OCI-LY7 (cell line): ENCODE data around the gene BTBD6. TPM values are rescaled to one million over a fixed set of nuclear protein-coding genes. Genes with fewer than 3 reads are reported as not detected.
A peak's percentile ranks its signal among the peaks of the same experiment; 100 is the strongest.
"Not testable (repeated sequence)": the region's sequence is repeated elsewhere in the genome, so short reads cannot be mapped to it uniquely, and the experiment has no call there.

Experiments
- BruUV-seq: library from RNA; stranded (reverse); fragments of 400-500 nt; replicated peaks from 2 replicates; lab custom pipeline; 2021; lab: Mats Ljungman, UMichigan
- CTCF ChIA-PET: fragments of 300-600 bp; sonication (Branson Sonifier 250); formaldehyde crosslinking; loops from one replicate; lab custom pipeline; 2022; ENCODE audit warnings: antibody characterized with exemption; ENCODE audit not compliant: unreplicated experiment; lab: Charles Lee
- POLR2A ChIA-PET: fragments of 300-600 bp; sonication (Branson Sonifier 250); formaldehyde crosslinking; loops from one replicate; lab custom pipeline; 2022; ENCODE audit warnings: antibody characterized with exemption; lab: Charles Lee
- DNase-seq: peaks from one replicate; pipeline ENCODE4 v3.0.0-alpha.2; 2015; ENCODE audit warnings: low spot score
- H2AFZ ChIP-seq: fragments of 200-600 bp; sonication (generic), shearing (Covaris generic); 2 replicates; pipeline ENCODE4 v1.6.1; 2014; ENCODE audit warnings: mild to moderate bottlenecking, antibody characterized with exemption, low read length, moderate library complexity
- H3K27ac ChIP-seq: fragments of 200-600 bp; sonication (generic); 2 replicates; pipeline ENCODE4 v1.5.1; 2014; ENCODE audit warnings: mixed run types, low read depth, mild to moderate bottlenecking, moderate library complexity, low read length, inconsistent platforms; ENCODE audit not compliant: poor library complexity, severe bottlenecking
- H3K36me3 ChIP-seq: fragments of 200-600 bp; sonication (generic); 2 replicates; pipeline ENCODE4 v1.6.1; 2014; ENCODE audit warnings: mild to moderate bottlenecking, antibody characterized with exemption, low read length, moderate library complexity, mixed read lengths; ENCODE audit not compliant: insufficient read depth
- H3K4me1 ChIP-seq: fragments of 200-600 bp; sonication (generic); 2 replicates; pipeline ENCODE4 v1.5.1; 2014; ENCODE audit warnings: mild to moderate bottlenecking, low read length; ENCODE audit not compliant: insufficient read depth, poor library complexity, severe bottlenecking
- H3K4me2 ChIP-seq: fragments of 200-600 bp; sonication (generic); 2 replicates; pipeline ENCODE4 v1.6.1; 2014; ENCODE audit warnings: mild to moderate bottlenecking, low read length
- H3K4me3 ChIP-seq: fragments of 200-600 bp; sonication (generic); 2 replicates; pipeline ENCODE4 v1.5.1; 2014; ENCODE audit warnings: mild to moderate bottlenecking, low read depth, low read length; ENCODE audit not compliant: poor library complexity, severe bottlenecking
- H3K79me2 ChIP-seq: fragments of 200-600 bp; sonication (generic); 2 replicates; pipeline ENCODE4 v1.6.1; 2016; ENCODE audit warnings: low read depth, mild to moderate bottlenecking, low read length, moderate library complexity, mixed read lengths; ENCODE audit not compliant: insufficient read depth
- H3K9me2 ChIP-seq: fragments of 200-600 bp; sonication (generic); 2 replicates; pipeline ENCODE4 v1.6.1; 2016; ENCODE audit warnings: mild to moderate bottlenecking, low read length, mixed read lengths; ENCODE audit not compliant: insufficient read depth
- H3K9me3 ChIP-seq: fragments of 200-600 bp; sonication (generic); 2 replicates; pipeline ENCODE4 v1.6.1; 2014; ENCODE audit warnings: mild to moderate bottlenecking, mixed run types, low read length, mixed read lengths
- H4K20me1 ChIP-seq: fragments of 200-600 bp; sonication (generic); 2 replicates; pipeline ENCODE4 v1.6.1; 2014; ENCODE audit warnings: mild to moderate bottlenecking, antibody characterized with exemption, low read length, moderate library complexity, mixed read lengths; ENCODE audit not compliant: insufficient read depth
- CTCF ChIP-seq: fragments of 200-600 bp; sonication (generic); conservative IDR thresholded peaks from 2 replicates; pipeline ENCODE4 v1.5.1; 2014; ENCODE audit warnings: mild to moderate bottlenecking, antibody characterized with exemption, low read length, moderate library complexity, mixed read lengths
- EZH2phosphoT487 ChIP-seq: fragments of 200-600 bp; sonication (generic); IDR thresholded peaks from 2 replicates; pipeline ENCODE4 v1.6.1; 2018; ENCODE audit warnings: low read depth, borderline replicate concordance, mild to moderate bottlenecking, mixed run types, antibody characterized with exemption, low read length, moderate library complexity, mixed read lengths
- intact Hi-C: fragments of 100-400 bp; cut with micrococcal nuclease; formaldehyde crosslinking; loops from one replicate; pipeline ENCODE4 v1.10.0; 2022; ENCODE audit not compliant: unreplicated experiment
- total RNA-seq, 2 experiments: library from RNA; depleted of rRNA in 1 of 2; stranded (reverse); fragments of >200 nt in 1 of 2; shearing (Covaris generic) in 1 of 2; gene quantifications; 2 replicates each; pipeline ENCODE4 v1.2.3, GENCODE V29; 2014 to 2022

BTBD6 gene
- total RNA-seq, 2 experiments from 2014 or later, result 5.7 to 27.9 TPM

DNA sequence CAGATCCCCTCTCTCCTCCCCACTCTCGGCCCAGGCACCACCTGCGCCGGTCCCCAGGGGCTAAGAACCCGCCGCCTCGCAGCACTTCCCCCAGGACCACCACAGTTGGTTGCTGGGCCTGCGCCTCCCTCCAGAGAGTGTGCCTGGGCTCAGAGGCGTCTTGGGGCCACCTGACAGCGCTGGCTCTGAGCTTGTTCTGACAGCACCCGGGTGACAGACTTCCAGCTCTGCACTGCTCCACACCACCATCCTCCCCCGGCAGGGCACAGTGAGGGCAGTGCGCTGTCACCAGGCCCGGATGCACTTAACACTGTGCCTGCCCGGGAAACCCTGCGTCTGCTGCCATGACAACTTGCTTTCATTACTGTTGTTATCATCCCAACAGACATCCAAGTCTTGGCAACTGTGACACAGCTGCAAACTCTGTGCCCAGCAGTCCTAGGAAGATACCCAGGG lies 45.8 kb downstream of the BTBD6 start:
- H3K79me2 ChIP-seq, result peaks cover 6% of the 10 kb centered on the region; the same call in 1 of the 2 replicates
- POLR2A ChIA-PET, result interaction anchor here (0.6 to 1.5 kb wide), 2 partner anchors 114 to 212 kb away, joined by 3 read pairs; no protein-coding TSS in a partner anchor
- CTCF ChIA-PET, result no interaction called here
- H3K9me3 ChIP-seq, result peaks cover under 1% of the 10 kb centered on the region; the same call in 1 of the 2 replicates
- H3K4me2 ChIP-seq, result peak overlapping the region; percentile 48
- no TSS peak for BruUV-seq
- no peaks in the 10 kb centered on the region for H3K36me3 ChIP-seq
- peaks cover 16% of the 10 kb centered on the region for H3K4me1 ChIP-seq
- peak overlapping the region; percentile 15 for H3K27ac ChIP-seq
- intact Hi-C loops, result no loop called here
- no peak overlapping the region for H2AFZ ChIP-seq
- H4K20me1 ChIP-seq, result peaks cover 7% of the 10 kb centered on the region; the same call in 1 of the 2 replicates
- H3K4me3 ChIP-seq, result no peak overlapping the region
- H3K9me2 ChIP-seq, result no peaks in the 10 kb centered on the region
- DNase-seq, result peak; percentile 71
- TF ChIP-seq EZH2phosphoT487 (no peak), CTCF (no peak)

DNA sequence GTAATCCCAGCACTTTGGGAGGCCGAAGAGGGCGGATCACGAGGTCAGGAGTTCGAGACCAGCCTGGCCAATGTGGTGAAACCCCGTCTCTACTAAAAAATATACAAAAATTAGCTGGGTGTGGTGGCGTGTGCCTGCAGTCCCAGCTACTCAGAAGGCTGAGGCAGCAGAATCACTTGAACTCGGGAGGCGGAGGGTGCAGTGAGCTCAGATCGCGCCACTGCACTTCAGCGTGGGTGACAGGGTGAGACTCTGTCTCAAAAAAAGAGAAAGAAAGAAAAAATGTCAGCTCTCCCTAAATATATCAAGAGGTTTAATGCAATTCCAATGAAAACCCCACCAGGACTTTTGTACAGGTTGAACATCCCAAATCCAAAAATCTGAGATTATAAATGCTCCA lies 49.0 kb downstream of the BTBD6 start:
- POLR2A ChIA-PET, BruUV-seq, H3K9me3 ChIP-seq, H4K20me1 ChIP-seq, intact Hi-C loops, H2AFZ ChIP-seq, H3K36me3 ChIP-seq, H3K4me2 ChIP-seq, H3K4me3 ChIP-seq, H3K9me2 ChIP-seq, DNase-seq, CTCF ChIA-PET, H3K27ac ChIP-seq: not testable (repeated sequence)
- Histone ChIP-seq H3K79me2 (peaks cover 17% of the 10 kb centered on the region; the same call in 1 of the 2 replicates), H3K4me1 (peaks cover 30% of the 10 kb centered on the region)

DNA sequence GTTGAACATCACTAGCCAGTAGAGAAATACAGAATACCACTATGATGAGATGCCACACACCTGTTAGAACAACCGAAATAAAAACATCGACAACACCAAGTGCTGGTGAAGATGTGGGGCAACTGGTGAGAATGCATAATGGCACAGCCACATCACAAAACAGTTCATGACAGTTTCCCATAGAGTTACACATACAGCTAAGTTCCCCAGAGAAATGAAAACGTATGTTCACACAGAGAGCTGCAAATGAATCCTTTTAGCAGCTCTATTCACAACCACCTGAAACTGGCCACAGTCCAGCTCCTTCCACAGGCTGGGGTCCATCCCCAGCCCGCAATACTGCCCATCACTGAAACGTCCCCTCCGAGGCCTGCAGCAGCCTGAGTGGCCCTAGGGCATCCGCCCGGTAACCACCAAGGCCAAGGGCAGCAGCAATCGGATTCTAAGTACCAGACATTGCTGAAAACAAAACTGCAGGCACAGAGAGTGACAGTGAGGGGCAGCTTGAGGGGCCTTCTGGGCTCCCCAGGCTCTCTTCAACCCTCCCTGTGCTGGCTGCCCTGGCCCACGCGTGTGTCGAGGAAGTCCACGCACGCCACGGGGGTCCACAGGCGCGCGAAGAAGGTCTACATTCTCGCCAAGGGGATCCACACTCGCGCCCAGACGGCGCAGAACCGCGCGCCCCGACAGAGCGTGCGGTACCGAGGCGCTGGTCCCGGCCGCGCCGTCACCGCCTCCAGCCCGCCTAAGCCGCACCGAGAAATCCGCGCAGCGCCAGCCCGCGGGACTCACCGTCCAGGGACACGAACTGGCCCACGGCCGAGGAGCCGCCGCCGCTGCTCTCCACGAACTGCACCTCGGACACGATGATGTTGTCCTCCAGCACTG lies 51.6 kb downstream of the BTBD6 start:
- H3K9me2 ChIP-seq, result no peaks in the 10 kb centered on the region
- H4K20me1 ChIP-seq, result 0 out of 2 replicates have a peak, but pooled peaks cover under 1% of the 10 kb centered on the region
- H3K4me1 ChIP-seq, result peaks cover 14% of the 10 kb centered on the region
- CTCF ChIA-PET, result interaction anchor here (1.8 kb wide), 1 partner anchor 14 kb away, joined by 7 read pairs; the partner anchor contains the start of gene PACS2
- peaks cover 14% of the 10 kb centered on the region; the same call in 1 of the 2 replicates for H3K79me2 ChIP-seq
- H2AFZ ChIP-seq, result 0 out of 2 replicates have a peak overlapping the region, but pooled peaks have one; percentile 41
- H3K9me3 ChIP-seq, result peaks cover 5% of the 10 kb centered on the region; the same call in 1 of the 2 replicates
- DNase-seq, result no peak
- H3K36me3 ChIP-seq, result no peaks in the 10 kb centered on the region
- no peak overlapping the region for H3K27ac ChIP-seq
- POLR2A ChIA-PET, result interaction anchor here (0.7 to 1.8 kb wide), 2 partner anchors 15 to 119 kb away, joined by 3 to 5 read pairs; partner anchors contain the start of gene PACS2
- peak overlapping the region; percentile 70 for H3K4me3 ChIP-seq
- peak overlapping the region; percentile 94 for H3K4me2 ChIP-seq
- TF ChIP-seq CTCF, result no peak
- TF ChIP-seq EZH2phosphoT487, result no peak
- intact Hi-C loops, result loop anchor here (5.0 kb wide), 1 partner anchor 52 kb away; no protein-coding TSS in a partner anchor
- BruUV-seq, result no TSS peak
